Memory B cell (primary cell): ENCODE measurements around the gene MRPS26.
A peak's percentile ranks its signal among the peaks of the same experiment; 100 is the strongest.
"Not testable (repeated sequence)": the region's sequence is repeated elsewhere in the genome, so short reads cannot be mapped to it uniquely, and the experiment has no call there.

ENCODE experiments used
- ATAC-seq: fragments of 150-1000 bp; cut with Tn5 transposase; 2 replicates; pipeline ENCODE4 v1.10.0; 2021; ENCODE audit warnings: low read depth, mild to moderate bottlenecking, moderate library complexity
- DNase-seq, 2 donors: peaks; one replicate each; pipeline ENCODE4 v3.0.0; 2022; ENCODE audit warnings: low spot score in 2 of 2
- H3K27ac Mint-ChIP-seq: one replicate; pipeline ENCODE4 v1.8.0; 2022; ENCODE audit warnings: mild to moderate bottlenecking, moderate library complexity, mixed read lengths
- H3K27me3 Mint-ChIP-seq: one replicate; pipeline ENCODE4 v1.8.0; 2022; ENCODE audit warnings: mixed read lengths
- H3K36me3 Mint-ChIP-seq: one replicate; pipeline ENCODE4 v1.8.0; 2022; ENCODE audit warnings: mild to moderate bottlenecking, mixed read lengths
- H3K4me1 Mint-ChIP-seq: one replicate; pipeline ENCODE4 v1.8.0; 2022; ENCODE audit warnings: mixed read lengths
- H3K4me3 Mint-ChIP-seq: one replicate; pipeline ENCODE4 v1.8.0; 2022; ENCODE audit warnings: mild to moderate bottlenecking, moderate library complexity, mixed read lengths
- H3K9me3 Mint-ChIP-seq: one replicate; pipeline ENCODE4 v1.8.0; 2022; ENCODE audit warnings: mixed read lengths

MRPS26 gene

GRCh38 chr20:3045816-3046676 is at the start of gene MRPS26:
TSS of gene MRPS26 (plus strand) at chr20:3046052. CDS start at chr20:3046069, 17 bp downstream.
- DNase-seq: peak; percentile 67 to 82
- Mint-ChIP-seq H3K4me3 (peak within 1 kb of the TSS; percentile 89), H3K27me3 (no peaks in the 10 kb centered on the region), H3K4me1 (peaks cover 11% of the 10 kb centered on the region), H3K36me3 (peaks cover 11% of the 10 kb centered on the region), H3K9me3 (no peaks in the 10 kb centered on the region), H3K27ac (peak within 1 kb of the TSS; percentile 89)
- ATAC-seq: peak; percentile 85

DNA sequence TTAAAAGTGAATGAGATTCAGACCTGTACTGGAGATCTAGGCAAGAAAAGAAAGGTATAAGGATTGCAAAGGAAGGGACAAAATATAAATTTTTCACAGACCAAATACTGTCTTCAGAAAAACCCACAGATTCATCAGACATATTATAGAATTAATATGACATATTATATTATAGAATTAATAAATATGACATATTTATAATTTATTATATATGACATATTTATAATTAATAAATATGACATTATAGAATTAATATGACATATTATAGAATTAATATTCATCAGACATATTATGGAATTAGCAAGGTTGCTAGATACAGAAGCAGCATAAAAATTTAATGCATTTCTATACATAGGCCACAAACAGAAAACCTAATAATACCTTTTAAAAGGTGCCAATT is 47.1 kb upstream of the MRPS26 start:
- Mint-ChIP-seq H3K27me3 (no peaks in the 10 kb centered on the region), H3K4me3 (no peak overlapping the region), H3K36me3 (peaks cover 18% of the 10 kb centered on the region), H3K27ac (peak overlapping the region; percentile 12), H3K4me1 (no peaks in the 10 kb centered on the region), H3K9me3 (no peaks in the 10 kb centered on the region)
- DNase-seq (no peak), ATAC-seq (no peak)

GRCh38 chr20:3000852-3001523 is 44.9 kb upstream of the MRPS26 start:
- Mint-ChIP-seq H3K4me3 (no peak overlapping the region), H3K27me3 (no peaks in the 10 kb centered on the region), H3K4me1 (no peaks in the 10 kb centered on the region), H3K36me3 (peaks cover 11% of the 10 kb centered on the region), H3K9me3 (no peaks in the 10 kb centered on the region), H3K27ac (peak overlapping the region; percentile 41)
- DNase-seq: no peak
- ATAC-seq: peak; percentile 51

GRCh38 chr20:3003416-3003815 is 42.4 kb upstream of the MRPS26 start:
- no peaks in the 10 kb centered on the region for H3K27me3 Mint-ChIP-seq
- no peaks in the 10 kb centered on the region for H3K9me3 Mint-ChIP-seq
- ATAC-seq (no peak), DNase-seq (no peak)
- peaks cover 16% of the 10 kb centered on the region for H3K36me3 Mint-ChIP-seq
- H3K4me3 Mint-ChIP-seq: no peak overlapping the region
- no peaks in the 10 kb centered on the region for H3K4me1 Mint-ChIP-seq
- no peak overlapping the region for H3K27ac Mint-ChIP-seq

DNA sequence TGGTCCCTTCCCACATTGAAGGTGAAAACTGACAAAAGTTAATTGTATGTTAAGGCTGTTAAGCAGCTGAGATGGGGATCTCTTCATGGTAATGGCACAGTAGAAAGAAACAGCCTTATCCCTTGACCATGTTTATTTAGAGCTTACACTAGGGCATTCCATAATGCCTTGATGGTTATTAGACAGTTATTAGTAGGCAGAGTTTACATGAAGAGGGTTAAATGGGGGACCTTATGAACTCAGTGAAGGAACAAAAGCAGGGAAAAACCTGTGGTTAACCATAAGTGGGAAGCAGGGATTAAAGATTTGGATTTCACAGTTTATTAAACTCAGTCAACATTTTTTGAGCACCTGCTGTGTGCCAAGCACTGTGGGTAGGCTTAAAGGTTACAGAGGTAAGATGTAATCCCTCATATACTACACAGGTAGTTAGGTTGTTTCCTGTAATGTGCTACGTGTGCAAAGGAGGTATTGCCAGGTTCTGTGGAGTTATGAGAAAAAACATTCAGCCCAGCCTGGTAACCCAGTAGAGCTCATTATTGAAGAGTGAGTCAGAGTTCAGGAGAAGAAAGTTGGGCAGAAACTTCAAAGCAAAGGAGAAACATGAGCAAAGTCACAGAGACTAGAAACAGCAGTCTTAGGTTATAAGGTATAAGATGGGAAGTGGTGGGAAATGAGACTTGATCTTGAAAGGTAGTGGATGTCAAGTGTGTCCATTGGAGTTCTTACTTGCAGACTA is 34.7 kb upstream of the MRPS26 start:
- no peaks in the 10 kb centered on the region for H3K27me3 Mint-ChIP-seq
- H3K4me1 Mint-ChIP-seq: peaks cover 2% of the 10 kb centered on the region
- H3K27ac Mint-ChIP-seq: peak overlapping the region; percentile 51
- DNase-seq: no peak
- no peak overlapping the region for H3K4me3 Mint-ChIP-seq
- no peak for ATAC-seq
- H3K36me3 Mint-ChIP-seq: peaks cover 34% of the 10 kb centered on the region
- H3K9me3 Mint-ChIP-seq: no peaks in the 10 kb centered on the region

DNA sequence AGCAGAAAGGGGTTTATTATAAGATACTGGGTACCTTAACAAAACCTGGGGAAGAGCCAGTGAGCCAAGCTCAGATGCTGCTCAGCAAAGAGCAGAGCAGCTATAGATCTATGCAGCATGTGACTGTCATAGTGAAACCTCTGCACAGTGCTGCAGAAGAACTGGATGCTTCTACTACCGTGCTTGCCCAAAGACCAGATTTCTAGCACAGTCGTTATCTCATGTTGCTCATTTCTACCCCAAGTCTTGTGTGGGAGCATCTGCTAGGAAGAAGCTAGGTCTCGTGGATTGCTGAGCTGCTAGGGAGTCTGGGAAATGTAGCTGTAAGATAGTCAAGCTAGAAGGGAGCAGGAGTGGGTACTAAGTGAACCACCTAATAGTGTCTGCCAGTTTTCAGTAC is 34.1 kb upstream of the MRPS26 start:
- DNase-seq (no peak), ATAC-seq (no peak)
- H3K27ac Mint-ChIP-seq: peak overlapping the region; percentile 51
- H3K27me3 Mint-ChIP-seq: no peaks in the 10 kb centered on the region
- H3K4me1 Mint-ChIP-seq: peaks cover 2% of the 10 kb centered on the region
- H3K36me3 Mint-ChIP-seq: peaks cover 35% of the 10 kb centered on the region
- no peak overlapping the region for H3K4me3 Mint-ChIP-seq
- H3K9me3 Mint-ChIP-seq: no peaks in the 10 kb centered on the region

DNA sequence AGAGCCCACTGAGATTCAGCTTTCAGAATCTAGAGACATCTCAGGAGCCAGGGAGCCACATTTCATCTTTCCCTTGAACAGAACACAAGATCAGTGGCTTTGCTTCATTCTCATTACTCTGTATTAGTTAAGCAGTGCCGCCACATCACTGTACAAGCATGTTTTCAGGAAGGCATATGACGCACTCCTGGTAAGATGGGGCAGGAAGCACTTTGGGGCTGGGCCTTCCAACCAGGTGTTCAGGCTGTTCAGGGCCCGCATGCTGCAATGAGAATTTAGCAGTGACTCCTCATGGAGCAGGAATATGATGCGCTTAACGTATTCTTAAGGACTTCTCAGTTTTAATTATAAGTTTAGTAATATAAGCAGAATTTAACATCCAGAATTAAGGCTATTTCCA is 32.1 kb upstream of the MRPS26 start:
- Mint-ChIP-seq H3K27me3 (no peaks in the 10 kb centered on the region), H3K36me3 (peaks cover 29% of the 10 kb centered on the region), H3K9me3 (no peaks in the 10 kb centered on the region), H3K27ac (no peak overlapping the region), H3K4me1 (peaks cover 2% of the 10 kb centered on the region), H3K4me3 (no peak overlapping the region)
- DNase-seq: no peak
- ATAC-seq: no peak

DNA sequence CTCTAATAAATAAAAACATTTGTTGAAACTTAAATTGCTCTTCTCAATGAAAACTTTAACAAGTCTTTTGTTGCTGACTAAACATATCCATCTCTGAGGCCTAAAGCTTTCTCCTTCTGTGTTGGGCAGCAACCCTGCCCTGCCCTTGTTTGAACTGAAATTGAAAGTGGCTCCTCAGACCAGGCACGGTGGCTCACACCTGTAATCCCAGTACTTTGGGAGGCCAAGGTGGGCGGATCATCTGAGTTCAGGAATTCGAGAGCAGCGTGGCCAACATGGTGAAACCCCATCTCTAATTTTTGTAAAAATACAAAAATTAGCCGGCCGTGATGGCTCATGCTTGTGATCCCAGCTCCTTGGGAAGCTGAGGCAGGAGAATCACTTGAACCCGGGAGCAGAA is 31.7 kb upstream of the MRPS26 start:
- peaks cover 25% of the 10 kb centered on the region for H3K36me3 Mint-ChIP-seq
- peaks cover 2% of the 10 kb centered on the region for H3K4me1 Mint-ChIP-seq
- no peaks in the 10 kb centered on the region for H3K9me3 Mint-ChIP-seq
- no peak for DNase-seq
- no peak for ATAC-seq
- no peak overlapping the region for H3K27ac Mint-ChIP-seq
- H3K4me3 Mint-ChIP-seq: no peak overlapping the region
- no peaks in the 10 kb centered on the region for H3K27me3 Mint-ChIP-seq

DNA sequence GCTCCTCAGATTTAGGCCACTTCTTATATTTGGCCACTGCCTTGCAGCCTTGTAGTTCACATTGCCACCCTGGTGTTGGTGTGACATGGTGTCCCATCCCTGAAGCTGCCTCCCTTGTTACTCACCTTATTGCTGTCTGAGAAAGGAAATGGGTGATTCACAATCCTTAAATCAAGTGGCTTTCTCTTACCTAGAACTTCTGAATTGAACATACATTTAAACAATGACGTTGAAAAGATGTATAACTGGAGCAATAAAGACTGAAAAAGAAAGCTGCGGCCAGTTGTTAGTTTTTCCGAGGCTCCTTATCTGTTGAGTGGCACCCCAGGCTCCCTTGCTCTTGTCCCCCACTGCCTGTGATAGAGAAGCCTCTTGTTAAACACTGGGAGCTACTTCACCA is 31.2 kb upstream of the MRPS26 start:
- DNase-seq: no peak
- Mint-ChIP-seq H3K27me3 (no peaks in the 10 kb centered on the region), H3K4me3 (no peak overlapping the region), H3K4me1 (peaks cover 2% of the 10 kb centered on the region), H3K9me3 (no peaks in the 10 kb centered on the region), H3K36me3 (peaks cover 21% of the 10 kb centered on the region), H3K27ac (no peak overlapping the region)
- no peak for ATAC-seq

GRCh38 chr20:3015302-3015701 is 30.6 kb upstream of the MRPS26 start:
- not testable (repeated sequence) for DNase-seq, H3K9me3 Mint-ChIP-seq, H3K4me3 Mint-ChIP-seq, H3K4me1 Mint-ChIP-seq, H3K27ac Mint-ChIP-seq, ATAC-seq, H3K27me3 Mint-ChIP-seq
- peaks cover 21% of the 10 kb centered on the region for H3K36me3 Mint-ChIP-seq

GRCh38 chr20:3021327-3021726 is 24.5 kb upstream of the MRPS26 start:
- no peaks in the 10 kb centered on the region for H3K4me1 Mint-ChIP-seq

GRCh38 chr20:3021777-3022176 is 24.1 kb upstream of the MRPS26 start:
- no peaks in the 10 kb centered on the region for H3K4me1 Mint-ChIP-seq

More at GRCh38 chr20:3021327-3021726, 24.5 kb upstream of the MRPS26 start:
- Mint-ChIP-seq H3K4me3 (no peak overlapping the region), H3K9me3 (no peaks in the 10 kb centered on the region), H3K27ac (no peak overlapping the region), H3K27me3 (no peaks in the 10 kb centered on the region), H3K36me3 (peaks cover 26% of the 10 kb centered on the region)
- DNase-seq: no peak
- no peak for ATAC-seq

DNA sequence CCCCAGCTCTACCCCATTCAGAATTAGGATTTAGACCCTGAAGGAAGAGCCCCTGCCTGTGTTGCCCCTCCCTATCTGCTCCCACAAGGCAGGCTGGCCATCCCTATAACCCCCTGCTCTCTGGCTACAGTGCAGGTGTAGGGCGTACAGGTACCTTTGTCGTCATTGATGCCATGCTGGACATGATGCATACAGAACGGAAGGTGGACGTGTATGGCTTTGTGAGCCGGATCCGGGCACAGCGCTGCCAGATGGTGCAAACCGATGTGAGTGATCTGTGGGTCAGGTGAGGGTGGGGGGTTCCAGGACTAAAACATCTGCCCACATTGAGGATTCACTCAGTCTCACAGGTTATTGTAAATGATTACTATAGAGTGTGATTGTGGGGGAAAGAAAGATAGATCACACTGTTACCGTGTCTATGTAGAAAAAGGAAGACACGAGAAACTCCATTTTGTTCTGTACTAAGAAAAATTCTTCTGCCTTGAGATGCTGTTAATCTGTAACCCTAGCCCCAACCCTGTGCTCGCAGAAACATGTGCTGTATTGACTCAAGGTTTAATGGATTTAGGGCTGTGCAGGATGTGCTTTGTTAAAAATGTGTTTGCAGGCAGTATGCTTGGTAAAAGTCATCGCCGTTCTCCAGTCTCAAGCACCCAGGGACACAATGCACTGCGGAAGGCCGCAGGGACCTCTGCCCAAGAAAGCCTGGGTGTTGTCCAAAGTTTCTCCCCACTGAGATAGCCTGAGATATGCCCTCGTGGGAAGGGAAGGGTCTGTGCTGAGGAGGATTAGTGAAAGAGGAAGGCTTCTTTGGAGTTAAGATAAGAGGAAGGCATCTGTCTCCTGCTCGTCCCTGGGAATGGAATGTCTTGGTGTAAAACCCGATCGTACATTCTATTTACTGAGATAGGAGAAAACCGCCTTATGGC is 23.0 kb upstream of the MRPS26 start:
- peaks cover 35% of the 10 kb centered on the region for H3K36me3 Mint-ChIP-seq
- H3K4me1 Mint-ChIP-seq, DNase-seq, ATAC-seq, H3K9me3 Mint-ChIP-seq, H3K27me3 Mint-ChIP-seq, H3K4me3 Mint-ChIP-seq, H3K27ac Mint-ChIP-seq: not testable (repeated sequence)

More at GRCh38 chr20:3021777-3022176, 24.1 kb upstream of the MRPS26 start:
- ATAC-seq (no peak), DNase-seq (no peak)
- Mint-ChIP-seq H3K27ac (peak overlapping the region; percentile 10), H3K9me3 (no peaks in the 10 kb centered on the region), H3K27me3 (no peaks in the 10 kb centered on the region), H3K4me3 (no peak overlapping the region), H3K36me3 (peaks cover 29% of the 10 kb centered on the region)
